Epithelial cell of esophagus (primary cell): ENCODE results near the gene PLEKHH3.

Experiments
- DNase-seq: peaks from one replicate; pipeline ENCODE4 v3.0.0; 2010; ENCODE audit warnings: low read depth
- H3K4me3 ChIP-seq: 2 replicates; pipeline ENCODE4 v1.5.1; 2011; ENCODE audit warnings: mild to moderate bottlenecking, low read length, control low read depth
- TF ChIP-seq, protein P1 (sequence below): IDR thresholded peaks from 2 replicates; pipeline ENCODE4 v1.5.1; 2011; ENCODE audit warnings: low read depth, mild to moderate bottlenecking, low read length, control low read depth, inconsistent platforms; ENCODE audit not compliant: insufficient read depth; ENCODE audit errors: missing control alignments

PLEKHH3 gene

DNA sequence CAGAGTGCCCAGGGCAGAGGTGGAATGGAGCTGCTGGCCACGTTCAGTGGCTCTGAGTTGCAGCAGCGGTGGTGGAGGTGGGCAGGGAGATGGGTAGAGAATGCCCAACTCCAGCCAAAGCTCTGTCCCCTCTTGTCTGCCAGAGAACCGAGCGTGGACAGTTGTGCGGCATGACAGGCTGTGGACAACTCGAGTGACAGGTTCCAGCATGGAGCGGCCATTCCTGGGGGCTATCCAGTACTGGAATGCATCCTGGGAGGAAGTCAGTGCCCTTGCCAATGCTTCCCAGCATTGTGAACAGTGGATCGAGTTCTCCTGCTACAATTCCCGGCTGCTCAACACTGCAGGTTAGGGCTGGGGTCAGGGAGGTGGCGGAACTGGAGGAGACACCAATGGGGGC lies 13.8 kb upstream of the PLEKHH3 start:
- TF ChIP-seq, protein P1, sequence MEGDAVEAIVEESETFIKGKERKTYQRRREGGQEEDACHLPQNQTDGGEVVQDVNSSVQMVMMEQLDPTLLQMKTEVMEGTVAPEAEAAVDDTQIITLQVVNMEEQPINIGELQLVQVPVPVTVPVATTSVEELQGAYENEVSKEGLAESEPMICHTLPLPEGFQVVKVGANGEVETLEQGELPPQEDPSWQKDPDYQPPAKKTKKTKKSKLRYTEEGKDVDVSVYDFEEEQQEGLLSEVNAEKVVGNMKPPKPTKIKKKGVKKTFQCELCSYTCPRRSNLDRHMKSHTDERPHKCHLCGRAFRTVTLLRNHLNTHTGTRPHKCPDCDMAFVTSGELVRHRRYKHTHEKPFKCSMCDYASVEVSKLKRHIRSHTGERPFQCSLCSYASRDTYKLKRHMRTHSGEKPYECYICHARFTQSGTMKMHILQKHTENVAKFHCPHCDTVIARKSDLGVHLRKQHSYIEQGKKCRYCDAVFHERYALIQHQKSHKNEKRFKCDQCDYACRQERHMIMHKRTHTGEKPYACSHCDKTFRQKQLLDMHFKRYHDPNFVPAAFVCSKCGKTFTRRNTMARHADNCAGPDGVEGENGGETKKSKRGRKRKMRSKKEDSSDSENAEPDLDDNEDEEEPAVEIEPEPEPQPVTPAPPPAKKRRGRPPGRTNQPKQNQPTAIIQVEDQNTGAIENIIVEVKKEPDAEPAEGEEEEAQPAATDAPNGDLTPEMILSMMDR: no peak
- H3K4me3 ChIP-seq: no peak overlapping the region
- DNase-seq: no peak

DNA sequence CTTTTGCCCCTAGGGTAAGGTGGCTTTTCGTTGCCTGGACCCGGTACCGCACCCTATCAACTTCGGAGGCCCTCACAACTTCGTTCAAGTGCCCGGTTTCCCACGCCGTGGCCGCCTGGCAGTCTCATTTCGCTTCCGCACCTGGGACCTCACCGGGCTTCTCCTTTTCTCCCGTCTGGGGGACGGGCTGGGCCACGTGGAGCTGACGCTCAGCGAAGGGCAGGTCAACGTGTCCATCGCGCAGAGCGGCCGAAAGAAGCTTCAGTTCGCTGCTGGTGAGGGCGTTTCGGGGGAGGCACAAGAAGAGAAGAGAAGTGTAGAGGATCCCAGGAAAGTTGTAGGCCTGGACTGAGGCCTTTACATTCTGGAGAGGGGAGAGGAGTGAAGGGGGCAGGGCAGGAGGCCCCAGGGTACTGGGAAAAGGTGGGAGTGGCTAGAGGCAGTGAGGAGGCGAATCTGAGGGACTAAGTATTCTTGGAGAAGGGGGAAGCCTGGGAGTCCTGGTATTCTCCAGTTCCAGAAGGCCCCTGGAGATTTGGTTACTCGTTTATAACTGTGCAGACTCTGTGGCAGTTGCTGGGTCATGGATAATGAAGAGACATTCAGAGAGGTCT lies 11.0 kb upstream of the PLEKHH3 start:
- DNase-seq: no peak
- no peak overlapping the region for H3K4me3 ChIP-seq
- TF ChIP-seq, protein P1: no peak

DNA sequence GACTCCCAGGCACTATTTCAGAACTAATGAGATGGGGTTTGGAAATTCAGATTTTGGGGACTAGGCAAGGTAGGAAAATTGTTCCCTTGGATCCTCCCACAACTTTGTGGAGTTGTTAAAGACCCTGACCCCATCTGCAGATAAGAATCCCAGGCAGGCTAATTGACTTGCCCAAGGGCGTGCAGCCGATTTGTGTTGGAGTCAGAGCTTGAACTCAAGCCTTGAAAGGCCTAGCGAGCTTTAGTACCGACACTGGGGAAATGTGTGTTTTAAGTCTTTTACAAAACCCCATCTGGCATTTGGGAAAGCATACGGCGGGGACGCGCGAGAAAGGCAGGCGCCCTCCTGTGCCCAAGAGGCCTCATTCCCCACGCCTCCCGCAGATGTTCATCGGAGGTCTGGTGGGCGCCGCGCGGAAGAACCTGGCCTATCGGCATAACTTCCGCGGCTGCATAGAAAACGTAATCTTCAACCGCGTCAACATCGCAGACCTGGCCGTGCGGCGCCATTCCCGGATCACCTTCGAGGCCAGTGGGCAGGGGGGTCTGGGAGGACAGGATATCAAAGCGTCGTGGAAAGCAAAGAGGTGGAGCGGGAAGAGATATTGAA lies 9.8 kb upstream of the PLEKHH3 start:
- no peak for DNase-seq
- H3K4me3 ChIP-seq: no peak overlapping the region
- TF ChIP-seq, protein P1: no peak

DNA sequence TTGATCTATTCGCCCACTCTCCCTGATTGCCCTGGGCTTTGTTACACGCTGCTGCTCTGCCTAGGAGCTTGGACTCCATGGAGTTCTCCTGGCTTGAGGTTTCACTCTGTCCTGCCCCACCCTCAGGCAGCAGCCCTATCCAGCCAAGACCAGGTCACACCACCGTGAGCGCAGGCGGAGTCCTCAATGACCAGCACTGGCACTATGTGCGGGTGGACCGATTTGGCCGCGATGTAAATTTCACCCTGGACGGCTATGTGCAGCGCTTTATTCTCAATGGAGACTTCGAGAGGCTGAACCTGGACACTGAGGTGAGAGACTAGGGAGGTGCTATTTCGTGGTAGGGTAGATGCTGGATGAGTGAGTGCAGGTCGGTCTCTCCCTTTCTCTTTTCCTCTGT lies 9.0 kb upstream of the PLEKHH3 start:
- TF ChIP-seq, protein P1: no peak
- H3K4me3 ChIP-seq: no peak overlapping the region
- DNase-seq: no peak

DNA sequence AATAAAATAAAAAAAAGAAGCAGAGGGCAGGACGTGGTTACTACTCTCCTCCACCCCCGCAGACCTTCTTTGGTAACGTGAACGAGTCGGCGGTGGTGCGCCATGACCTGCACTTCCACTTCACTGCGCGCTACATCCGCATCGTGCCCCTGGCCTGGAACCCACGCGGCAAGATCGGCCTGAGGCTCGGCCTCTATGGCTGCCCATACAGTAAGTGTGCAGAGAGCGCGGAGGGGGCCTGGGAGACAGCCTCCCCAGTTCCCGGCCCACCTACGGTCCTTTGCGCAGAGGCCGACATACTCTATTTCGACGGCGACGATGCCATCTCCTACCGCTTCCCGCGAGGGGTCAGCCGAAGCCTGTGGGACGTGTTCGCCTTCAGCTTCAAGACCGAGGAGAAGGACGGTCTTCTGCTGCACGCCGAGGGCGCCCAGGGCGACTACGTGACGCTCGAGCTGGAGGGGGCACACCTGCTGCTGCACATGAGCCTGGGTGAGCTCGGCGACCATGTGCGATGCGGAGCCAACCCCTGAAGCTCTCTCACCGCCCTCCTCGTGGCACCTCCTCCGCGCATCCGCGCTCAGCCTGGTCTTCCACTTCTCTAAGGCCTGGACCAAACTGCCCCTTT lies 8.2 kb upstream of the PLEKHH3 start:
- no peak overlapping the region for H3K4me3 ChIP-seq
- TF ChIP-seq, protein P1: no peak
- DNase-seq: no peak

DNA sequence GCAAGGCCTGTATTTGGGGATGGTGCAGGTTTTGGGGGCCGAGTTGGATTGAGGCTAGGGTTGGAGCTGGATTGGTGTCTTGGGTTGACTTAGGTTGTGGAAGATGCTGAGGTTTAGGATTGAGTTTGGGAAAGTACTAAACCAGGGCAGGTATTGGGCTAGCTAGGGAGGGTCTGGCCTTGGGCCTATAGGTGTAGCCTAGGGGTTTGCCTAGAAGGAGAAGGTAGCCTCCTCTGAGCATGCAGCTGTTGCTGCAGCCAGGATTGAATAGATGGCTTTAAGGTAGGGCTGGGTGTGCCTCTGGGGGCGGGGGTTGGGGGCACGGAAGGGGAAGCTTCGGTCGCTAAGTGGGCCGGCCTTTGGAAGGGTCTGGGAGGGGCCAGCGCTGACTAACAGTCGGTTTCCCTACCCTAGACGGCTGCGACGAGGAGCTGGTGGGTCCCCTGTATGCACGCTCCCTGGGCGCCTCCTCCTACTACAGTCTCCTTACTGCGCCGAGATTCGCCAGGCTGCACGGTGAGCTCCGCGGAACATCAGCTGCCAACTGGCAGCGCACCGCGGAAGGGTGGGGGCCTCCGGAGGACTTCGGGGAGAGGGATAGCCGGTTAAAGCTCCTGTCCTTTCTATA lies 6.7 kb upstream of the PLEKHH3 start:
- TF ChIP-seq, protein P1: no peak
- H3K4me3 ChIP-seq: no peak overlapping the region
- no peak for DNase-seq
